Adrenal gland (tissue), 5 donors: ENCODE data around the gene JAZF1.

ENCODE experiments used
- POLR2A ChIP-seq, 2 donors: fragments of 450-650 bp; IDR thresholded peaks; one replicate each; pipeline ENCODE4 v1.6.1; 2017; ENCODE audit warnings: antibody characterized with exemption in 2 of 2, mild to moderate bottlenecking in 2 of 2, moderate library complexity in 1 of 2
- TF ChIP-seq, protein P1 (sequence below), 6 experiments: fragments of 450-650 bp in 4 of 6; fragments of 200-600 bp in 2 of 6; sonication (generic) in 1 of 6; IDR thresholded peaks; 1 replicate in 5 of 6; 2 replicates in 1 of 6; pipeline versions ENCODE4 v1.5.1 to v1.8.0; 2016 to 2021; ENCODE audit warnings: antibody characterized with exemption in 6 of 6, mild to moderate bottlenecking in 2 of 6, moderate library complexity in 1 of 6
- donor health status: DM: no; HTN: no; CAD: no.

DNA sequence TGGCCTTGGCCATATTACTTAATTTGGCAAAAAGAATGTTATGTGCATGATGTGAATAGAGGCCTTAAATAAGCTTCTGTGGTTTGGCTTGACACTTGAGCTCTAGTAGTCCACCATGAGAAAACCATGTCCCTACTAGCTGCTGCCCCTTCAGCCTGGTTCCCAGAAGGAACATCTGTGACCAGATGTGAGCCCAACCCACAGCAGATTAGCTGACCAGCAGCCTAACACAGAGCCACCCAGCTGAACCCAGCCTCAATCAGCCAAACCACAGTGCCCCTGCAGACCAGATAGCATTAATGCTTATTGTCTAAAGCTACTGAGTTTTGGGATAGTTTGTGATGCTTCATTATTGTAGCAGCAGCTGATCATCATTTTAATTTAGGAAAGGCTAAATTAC lies 16.6 kb downstream of the JAZF1 start:
- TF ChIP-seq, protein P1, sequence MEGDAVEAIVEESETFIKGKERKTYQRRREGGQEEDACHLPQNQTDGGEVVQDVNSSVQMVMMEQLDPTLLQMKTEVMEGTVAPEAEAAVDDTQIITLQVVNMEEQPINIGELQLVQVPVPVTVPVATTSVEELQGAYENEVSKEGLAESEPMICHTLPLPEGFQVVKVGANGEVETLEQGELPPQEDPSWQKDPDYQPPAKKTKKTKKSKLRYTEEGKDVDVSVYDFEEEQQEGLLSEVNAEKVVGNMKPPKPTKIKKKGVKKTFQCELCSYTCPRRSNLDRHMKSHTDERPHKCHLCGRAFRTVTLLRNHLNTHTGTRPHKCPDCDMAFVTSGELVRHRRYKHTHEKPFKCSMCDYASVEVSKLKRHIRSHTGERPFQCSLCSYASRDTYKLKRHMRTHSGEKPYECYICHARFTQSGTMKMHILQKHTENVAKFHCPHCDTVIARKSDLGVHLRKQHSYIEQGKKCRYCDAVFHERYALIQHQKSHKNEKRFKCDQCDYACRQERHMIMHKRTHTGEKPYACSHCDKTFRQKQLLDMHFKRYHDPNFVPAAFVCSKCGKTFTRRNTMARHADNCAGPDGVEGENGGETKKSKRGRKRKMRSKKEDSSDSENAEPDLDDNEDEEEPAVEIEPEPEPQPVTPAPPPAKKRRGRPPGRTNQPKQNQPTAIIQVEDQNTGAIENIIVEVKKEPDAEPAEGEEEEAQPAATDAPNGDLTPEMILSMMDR (IDR thresholded peaks at IDR 0.05), result no peak
- no peak for TF ChIP-seq POLR2A (IDR thresholded peaks at IDR 0.05)
